Activated naive CD8-positive, alpha-beta T cell treated with anti-CD3 and anti-CD28 coated beads for 36 hours (primary cell): ENCODE results near the gene CCDC12. TPM values are rescaled to one million over a fixed set of nuclear protein-coding genes. Genes with fewer than 3 reads are reported as not detected.
A peak's percentile ranks its signal among the peaks of the same experiment; 100 is the strongest.

Experiments used
- DNase-seq: peaks from one replicate; pipeline ENCODE4 v3.0.0; 2021
- H3K27ac Mint-ChIP-seq: one replicate; pipeline ENCODE4 v1.8.0; 2022; ENCODE audit warnings: mild to moderate bottlenecking, moderate library complexity, mixed read lengths
- H3K27me3 Mint-ChIP-seq: one replicate; pipeline ENCODE4 v1.8.0; 2022; ENCODE audit warnings: mild to moderate bottlenecking, mixed read lengths
- H3K36me3 Mint-ChIP-seq: one replicate; pipeline ENCODE4 v1.8.0; 2021; ENCODE audit warnings: mild to moderate bottlenecking, mixed read lengths
- H3K4me1 Mint-ChIP-seq: one replicate; pipeline ENCODE4 v1.8.0; 2021; ENCODE audit warnings: mixed read lengths
- H3K4me3 Mint-ChIP-seq: one replicate; pipeline ENCODE4 v1.8.0; 2022; ENCODE audit warnings: mild to moderate bottlenecking, moderate library complexity, mixed read lengths
- H3K9me3 Mint-ChIP-seq: one replicate; pipeline ENCODE4 v1.8.0; 2022; ENCODE audit warnings: mixed read lengths
- total RNA-seq, 2 experiments: library from RNA; stranded (reverse); gene quantifications; one replicate each; pipeline ENCODE4 v1.2.3, GENCODE V29; 2021

Gene CCDC12
- total RNA-seq, 2 experiments from 2014 or later = 48.8 to 55.4 TPM

- H3K27ac Mint-ChIP-seq = no peak overlapping the region
- H3K4me1 Mint-ChIP-seq = peaks cover 46% of the 10 kb centered on the region
- no peak overlapping the region for H3K4me3 Mint-ChIP-seq
- DNase-seq = no peak
- no peaks in the 10 kb centered on the region for H3K9me3 Mint-ChIP-seq
- peaks cover 10% of the 10 kb centered on the region for H3K36me3 Mint-ChIP-seq
- H3K27me3 Mint-ChIP-seq = no peaks in the 10 kb centered on the region
Measured at GRCh38 chr3:46981932-46982471, 5.5 kb upstream of the CCDC12 start.

GRCh38 chr3:46979958-46980497 lies 3.5 kb upstream of the CCDC12 start:
- H3K27me3 Mint-ChIP-seq = peaks cover 4% of the 10 kb centered on the region

GRCh38 chr3:46978985-46979944 lies 2.7 kb upstream of the CCDC12 start, which contains the start of gene NBEAL2:
Gene NBEAL2, plus strand, starts transcription at chr3:46979666. Its CDS starts 196 bp downstream, at chr3:46979862.
- Mint-ChIP-seq H3K27me3 (peaks cover 4% of the 10 kb centered on the region), H3K4me1 (peaks cover 31% of the 10 kb centered on the region)

More at GRCh38 chr3:46979958-46980497, 3.5 kb upstream of the CCDC12 start:
- Mint-ChIP-seq H3K9me3 (no peaks in the 10 kb centered on the region), H3K4me3 (peak overlapping the region; percentile 87), H3K27ac (no peak overlapping the region), H3K4me1 (peaks cover 30% of the 10 kb centered on the region), H3K36me3 (peaks cover 15% of the 10 kb centered on the region)
- DNase-seq = no peak

GRCh38 chr3:46978381-46978780 lies 1.8 kb upstream of the CCDC12 start:
- Mint-ChIP-seq H3K27me3 (peaks cover 4% of the 10 kb centered on the region), H3K4me1 (peaks cover 39% of the 10 kb centered on the region), H3K9me3 (no peaks in the 10 kb centered on the region), H3K4me3 (peak overlapping the region; percentile 95), H3K36me3 (peaks cover 25% of the 10 kb centered on the region), H3K27ac (peak overlapping the region; percentile 93)
- no peak for DNase-seq

More at GRCh38 chr3:46978985-46979944, 2.7 kb upstream of the CCDC12 start, which contains the start of gene NBEAL2:
- Mint-ChIP-seq H3K36me3 (peaks cover 19% of the 10 kb centered on the region), H3K4me3 (peak within 1 kb of the TSS; percentile 87), H3K9me3 (no peaks in the 10 kb centered on the region), H3K27ac (peak within 1 kb of the TSS; percentile 93)
- peak; percentile 97 for DNase-seq

GRCh38 chr3:46977811-46978195 lies 1.3 kb upstream of the CCDC12 start:
- DNase-seq = no peak
- Mint-ChIP-seq H3K27me3 (peaks cover 4% of the 10 kb centered on the region), H3K4me3 (peak overlapping the region; percentile 95), H3K27ac (peak overlapping the region; percentile 57), H3K36me3 (peaks cover 27% of the 10 kb centered on the region), H3K4me1 (peaks cover 41% of the 10 kb centered on the region), H3K9me3 (no peaks in the 10 kb centered on the region)

GRCh38 chr3:46974421-46975171 lies 1.9 kb downstream of the CCDC12 start:
- Mint-ChIP-seq H3K27me3 (peaks cover 4% of the 10 kb centered on the region), H3K27ac (peak overlapping the region; percentile 70), H3K4me3 (peak overlapping the region; percentile 95), H3K9me3 (peaks cover 3% of the 10 kb centered on the region), H3K36me3 (peaks cover 51% of the 10 kb centered on the region), H3K4me1 (peaks cover 64% of the 10 kb centered on the region)
- no peak for DNase-seq

- Mint-ChIP-seq H3K4me3 (peak overlapping the region; percentile 45), H3K27ac (peak overlapping the region; percentile 83), H3K36me3 (peaks cover 56% of the 10 kb centered on the region), H3K9me3 (peaks cover 3% of the 10 kb centered on the region), H3K27me3 (peaks cover 4% of the 10 kb centered on the region), H3K4me1 (peaks cover 72% of the 10 kb centered on the region)
- no peak for DNase-seq
Measured at GRCh38 chr3:46972396-46972795, 4.1 kb downstream of the CCDC12 start.

- peak overlapping the region; percentile 83 for H3K27ac Mint-ChIP-seq
- H3K36me3 Mint-ChIP-seq = peaks cover 59% of the 10 kb centered on the region
- H3K27me3 Mint-ChIP-seq = peaks cover 4% of the 10 kb centered on the region
- peaks cover 3% of the 10 kb centered on the region for H3K9me3 Mint-ChIP-seq
- H3K4me1 Mint-ChIP-seq = peaks cover 74% of the 10 kb centered on the region
- no peak for DNase-seq
- peak overlapping the region; percentile 32 for H3K4me3 Mint-ChIP-seq
Measured at GRCh38 chr3:46971742-46972141, 4.8 kb downstream of the CCDC12 start.

- H3K27ac Mint-ChIP-seq = peak overlapping the region; percentile 83
- peaks cover 3% of the 10 kb centered on the region for H3K9me3 Mint-ChIP-seq
- peaks cover 76% of the 10 kb centered on the region for H3K4me1 Mint-ChIP-seq
- no peaks in the 10 kb centered on the region for H3K27me3 Mint-ChIP-seq
- peak overlapping the region; percentile 32 for H3K4me3 Mint-ChIP-seq
- H3K36me3 Mint-ChIP-seq = peaks cover 57% of the 10 kb centered on the region
- no peak for DNase-seq
Measured at GRCh38 chr3:46971151-46971550, 5.4 kb downstream of the CCDC12 start.

- Mint-ChIP-seq H3K27me3 (no peaks in the 10 kb centered on the region), H3K36me3 (peaks cover 60% of the 10 kb centered on the region), H3K9me3 (peaks cover 3% of the 10 kb centered on the region), H3K4me1 (peaks cover 82% of the 10 kb centered on the region), H3K27ac (peak overlapping the region; percentile 83), H3K4me3 (no peak overlapping the region)
- no peak for DNase-seq
Measured at GRCh38 chr3:46970391-46971091, 6.0 kb downstream of the CCDC12 start.

GRCh38 chr3:46968783-46969428 lies 7.6 kb downstream of the CCDC12 start:
- H3K27ac Mint-ChIP-seq = no peak overlapping the region

GRCh38 chr3:46966811-46967210 lies 9.7 kb downstream of the CCDC12 start:
- Mint-ChIP-seq H3K4me3 (no peak overlapping the region), H3K4me1 (peaks cover 73% of the 10 kb centered on the region), H3K27ac (peak overlapping the region; percentile 8), H3K9me3 (peaks cover 2% of the 10 kb centered on the region), H3K36me3 (peaks cover 53% of the 10 kb centered on the region), H3K27me3 (no peaks in the 10 kb centered on the region)
- no peak for DNase-seq

More at GRCh38 chr3:46968783-46969428, 7.6 kb downstream of the CCDC12 start:
- no peaks in the 10 kb centered on the region for H3K27me3 Mint-ChIP-seq
- peaks cover 55% of the 10 kb centered on the region for H3K36me3 Mint-ChIP-seq
- peaks cover 80% of the 10 kb centered on the region for H3K4me1 Mint-ChIP-seq
- no peak overlapping the region for H3K4me3 Mint-ChIP-seq
- peaks cover 3% of the 10 kb centered on the region for H3K9me3 Mint-ChIP-seq
- DNase-seq = no peak

GRCh38 chr3:46965151-46965550 lies 11.4 kb downstream of the CCDC12 start:
- Mint-ChIP-seq H3K4me3 (no peak overlapping the region), H3K36me3 (peaks cover 45% of the 10 kb centered on the region), H3K27me3 (no peaks in the 10 kb centered on the region), H3K4me1 (peaks cover 76% of the 10 kb centered on the region), H3K27ac (no peak overlapping the region), H3K9me3 (peaks cover 2% of the 10 kb centered on the region)
- no peak for DNase-seq
